HG03066 (cell line): ENCODE data around the gene ERMARD.

ENCODE experiments used
- ATAC-seq: cut with Tn5 transposase; IDR thresholded peaks from one replicate; pipeline ENCODE4 v1.9.1; 2021; ENCODE audit warnings: low read depth; ENCODE audit not compliant: unreplicated experiment

The ERMARD gene

DNA sequence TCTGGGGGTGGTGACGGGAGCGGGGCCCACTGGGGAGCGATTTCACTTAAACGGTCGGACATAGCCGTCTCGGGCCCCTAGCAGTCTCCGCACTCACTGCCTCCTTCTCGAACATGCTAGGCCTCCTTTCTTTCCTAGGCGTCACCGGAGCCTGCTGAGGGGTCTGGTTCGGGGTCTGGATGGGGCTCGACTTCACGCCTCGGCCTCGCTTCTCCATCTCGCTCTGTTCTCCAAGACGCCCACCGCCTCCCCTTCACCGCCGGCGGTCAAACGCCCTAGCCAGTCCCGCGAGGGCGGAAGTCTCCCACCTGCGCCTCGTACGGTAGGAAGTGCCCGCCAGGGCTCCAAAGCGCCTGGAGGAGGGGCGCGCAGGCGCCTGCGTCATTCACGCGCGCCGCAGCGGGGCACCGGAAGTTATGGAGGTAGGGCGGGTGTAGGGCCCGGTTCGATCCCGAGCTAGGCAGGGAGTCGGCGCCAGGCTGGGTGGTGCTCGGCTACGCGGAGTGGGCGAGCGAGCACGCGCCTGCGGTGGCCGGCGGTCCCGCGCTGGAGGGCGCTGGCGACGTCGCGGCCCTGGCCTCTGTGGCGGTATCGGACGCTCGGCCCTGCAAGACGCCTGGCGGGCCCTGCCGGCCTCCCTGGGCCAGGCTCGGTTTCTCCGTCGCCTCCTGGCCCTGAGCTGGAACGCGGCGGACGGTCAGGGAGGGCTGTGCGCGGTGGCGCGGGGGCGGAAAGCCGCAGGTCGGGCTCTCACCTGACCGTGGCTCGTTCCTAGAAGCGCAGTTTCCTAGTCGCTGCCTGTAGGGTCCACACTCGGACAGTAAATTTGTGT is at the start of gene ERMARD, which contains the start of gene DYNLT2:
Gene ERMARD, plus strand, starts transcription at position 381 of the 832 bp plus-strand sequence. Its CDS starts 36 bp downstream, at position 417.
Gene DYNLT2, minus strand, starts transcription at position 331 of the 832 bp plus-strand sequence. Its CDS starts 114 bp downstream, at position 217.
- peak; percentile 93 for ATAC-seq

DNA sequence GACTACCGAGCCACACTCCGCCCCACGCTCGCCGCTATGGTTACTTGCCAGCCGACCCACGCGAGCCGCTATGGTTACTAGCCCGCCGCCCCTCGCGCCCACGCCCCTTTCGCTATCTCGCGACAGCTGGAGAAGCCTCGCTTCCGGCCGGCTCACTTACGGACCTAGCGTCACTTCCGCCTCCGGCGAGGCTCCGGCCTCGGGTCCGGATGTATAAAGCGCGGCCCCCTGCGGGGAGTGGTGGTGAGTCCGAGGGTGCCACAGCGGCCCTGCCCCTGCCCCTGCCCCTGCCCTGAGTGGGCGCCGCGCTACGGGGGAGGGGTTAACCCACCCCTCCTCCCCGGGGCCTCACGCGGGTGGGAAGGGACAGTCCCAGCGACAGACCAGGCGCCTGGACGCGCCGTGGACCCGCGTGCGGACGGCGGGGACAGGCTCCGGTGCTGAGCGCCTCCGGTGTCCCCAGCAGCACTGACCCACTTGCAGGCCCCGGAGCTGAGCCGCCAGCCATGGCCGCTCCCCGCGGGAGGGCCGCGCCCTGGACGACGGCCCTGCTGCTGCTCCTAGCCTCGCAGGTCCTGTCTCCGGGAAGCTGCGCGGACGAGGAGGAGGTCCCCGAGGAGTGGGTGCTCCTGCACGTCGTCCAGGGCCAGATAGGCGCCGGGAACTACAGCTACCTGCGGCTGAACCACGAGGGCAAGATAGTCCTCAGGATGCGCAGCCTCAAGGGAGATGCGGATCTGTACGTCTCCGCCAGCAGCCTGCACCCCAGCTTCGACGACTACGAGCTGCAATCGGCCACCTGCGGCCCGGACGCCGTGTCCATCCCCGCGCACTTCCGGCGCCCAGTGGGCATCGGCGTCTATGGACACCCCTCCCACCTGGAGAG is 49.2 kb upstream of the ERMARD start, which contains the start of the genes C6orf120 and WDR27:
Gene C6orf120, plus strand, starts transcription at position 173 of the 886 bp plus-strand sequence. Its CDS starts 334 bp downstream, at position 507.
Gene WDR27, minus strand, starts transcription at position 76 of the 886 bp plus-strand sequence. CDS start 13,024 bp downstream, outside the sequence.
- ATAC-seq, result peak; percentile 92

DNA sequence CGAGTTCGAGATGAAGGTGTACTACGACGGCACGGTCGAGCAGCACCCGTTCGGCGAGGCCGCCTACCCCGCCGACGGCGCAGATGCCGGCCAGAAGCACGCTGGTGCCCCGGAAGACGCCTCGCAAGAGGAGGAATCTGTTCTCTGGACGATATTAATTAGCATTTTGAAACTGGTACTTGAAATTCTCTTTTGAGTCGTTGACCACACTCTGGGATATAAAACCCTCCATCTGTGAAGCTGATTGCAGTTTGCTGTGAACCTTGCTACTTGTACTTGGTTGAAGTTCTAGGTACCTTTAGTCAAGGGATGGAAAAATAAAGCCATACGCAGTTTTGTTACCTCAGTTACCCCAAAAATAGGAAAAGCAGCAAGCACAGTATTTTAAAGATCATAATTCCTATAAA is 48.6 kb upstream of the ERMARD start:
- peak; percentile 13 for ATAC-seq

DNA sequence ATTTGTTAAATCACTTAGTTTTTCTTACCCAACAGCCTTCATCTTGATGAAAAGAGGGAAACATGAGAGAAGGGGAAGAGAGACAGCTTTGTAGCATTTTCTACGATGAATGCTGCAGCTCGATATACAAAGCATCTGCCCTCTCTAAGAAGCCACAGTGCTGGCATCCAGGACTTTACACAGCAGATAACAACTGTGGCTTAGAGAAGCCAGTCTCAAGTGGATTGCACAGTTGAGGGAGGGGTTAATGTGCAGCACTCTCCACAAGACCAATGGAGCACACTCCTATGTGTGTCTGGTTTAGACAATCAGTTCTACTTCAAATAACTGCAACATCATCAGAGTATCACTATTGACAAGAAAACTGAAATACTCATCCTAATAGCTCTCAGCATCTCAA is 43.6 kb upstream of the ERMARD start:
- ATAC-seq, result no peak

DNA sequence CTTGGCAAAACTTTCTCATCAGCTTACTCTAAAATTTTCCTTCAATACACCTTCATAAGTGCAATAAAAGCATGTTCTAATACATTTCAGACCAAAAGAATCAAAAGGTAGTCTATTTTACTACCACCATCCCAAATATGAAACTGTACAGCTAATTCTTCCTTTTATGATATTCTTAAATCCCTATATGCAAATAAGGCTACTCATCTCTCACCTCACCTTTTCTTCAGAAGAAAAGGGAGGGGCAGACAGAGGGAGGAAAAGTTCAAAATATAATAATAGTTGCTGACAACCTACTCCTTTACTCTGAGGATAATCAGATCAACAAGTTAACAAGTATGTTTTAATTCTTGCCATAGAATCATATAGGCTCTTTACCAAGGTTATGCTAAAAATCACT is 42.1 kb upstream of the ERMARD start:
- no peak for ATAC-seq

DNA sequence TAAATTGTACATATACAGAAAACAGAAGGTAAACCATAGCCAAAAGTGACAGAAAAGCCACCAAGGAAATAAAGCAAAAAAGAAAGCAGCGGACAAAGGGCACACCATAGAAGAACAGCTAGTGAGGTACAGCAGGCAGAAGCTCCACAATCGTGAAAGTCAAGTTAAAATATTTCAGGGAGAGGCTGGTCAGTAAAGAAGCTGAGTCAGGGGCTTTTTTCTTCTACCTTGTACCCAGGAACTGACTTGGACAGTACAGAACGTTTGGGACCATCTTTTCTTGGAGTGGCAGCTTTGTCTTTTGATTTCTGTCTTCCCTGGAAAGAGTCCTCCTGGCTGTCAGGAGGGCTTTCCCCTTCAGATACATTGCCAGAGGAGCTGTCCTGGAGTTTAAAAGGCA is 41.4 kb upstream of the ERMARD start:
- no peak for ATAC-seq

DNA sequence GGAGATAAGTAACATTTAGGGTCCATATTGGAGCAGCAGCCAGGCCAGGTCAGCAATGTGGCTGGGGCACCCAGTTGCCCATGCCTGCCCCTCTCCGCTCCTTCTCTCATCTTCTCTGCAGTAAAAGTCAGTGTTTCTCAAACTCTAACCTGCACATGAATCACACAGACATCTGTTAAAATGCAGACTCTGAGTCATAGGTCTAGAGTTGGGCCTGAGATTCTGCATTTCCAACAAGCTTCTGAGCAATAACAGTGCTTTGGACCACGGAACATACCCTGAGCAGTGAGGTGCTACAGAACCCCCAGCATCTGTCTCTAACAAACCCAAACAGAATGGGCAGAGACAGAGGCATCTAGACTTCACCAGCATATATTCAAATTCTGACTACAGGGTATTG is 37.2 kb upstream of the ERMARD start:
- no peak for ATAC-seq

DNA sequence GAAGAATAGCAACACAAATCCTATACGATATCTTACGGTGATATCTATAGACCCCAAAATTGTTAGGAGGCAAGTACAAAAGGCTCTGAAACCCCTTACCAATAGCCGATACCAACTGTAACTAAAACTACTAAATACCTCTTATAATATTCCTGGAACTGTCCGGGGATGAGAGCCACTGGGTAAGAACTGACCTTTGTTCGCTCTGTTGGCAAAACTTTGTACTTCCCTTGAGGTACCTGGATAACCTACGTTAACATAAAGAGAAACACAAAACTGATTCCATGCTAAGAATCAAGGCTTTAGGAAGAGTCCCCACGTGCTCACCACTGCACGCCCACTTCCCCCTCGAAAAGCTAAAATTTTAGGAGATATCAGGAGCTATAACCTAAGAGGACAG is 36.8 kb upstream of the ERMARD start:
- ATAC-seq, result no peak

DNA sequence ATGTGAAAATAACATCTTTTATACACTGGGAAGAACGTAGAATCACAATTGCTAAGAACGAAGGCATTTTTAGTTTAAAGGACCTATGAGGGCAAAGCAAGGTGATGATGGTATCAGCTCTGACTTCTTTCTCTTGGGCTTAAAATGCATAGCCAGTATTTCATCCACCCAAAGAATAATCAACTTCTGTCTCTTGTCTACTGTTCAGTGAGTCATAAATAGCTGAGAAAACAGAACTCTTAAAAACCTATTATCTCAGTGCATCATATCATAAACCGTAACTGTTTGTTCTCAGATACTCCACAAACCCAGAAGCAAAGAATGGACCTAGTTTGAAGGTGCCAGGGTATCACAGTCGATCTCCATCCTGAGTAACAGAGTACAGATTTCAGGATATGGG is 32.3 kb upstream of the ERMARD start:
- no peak for ATAC-seq

DNA sequence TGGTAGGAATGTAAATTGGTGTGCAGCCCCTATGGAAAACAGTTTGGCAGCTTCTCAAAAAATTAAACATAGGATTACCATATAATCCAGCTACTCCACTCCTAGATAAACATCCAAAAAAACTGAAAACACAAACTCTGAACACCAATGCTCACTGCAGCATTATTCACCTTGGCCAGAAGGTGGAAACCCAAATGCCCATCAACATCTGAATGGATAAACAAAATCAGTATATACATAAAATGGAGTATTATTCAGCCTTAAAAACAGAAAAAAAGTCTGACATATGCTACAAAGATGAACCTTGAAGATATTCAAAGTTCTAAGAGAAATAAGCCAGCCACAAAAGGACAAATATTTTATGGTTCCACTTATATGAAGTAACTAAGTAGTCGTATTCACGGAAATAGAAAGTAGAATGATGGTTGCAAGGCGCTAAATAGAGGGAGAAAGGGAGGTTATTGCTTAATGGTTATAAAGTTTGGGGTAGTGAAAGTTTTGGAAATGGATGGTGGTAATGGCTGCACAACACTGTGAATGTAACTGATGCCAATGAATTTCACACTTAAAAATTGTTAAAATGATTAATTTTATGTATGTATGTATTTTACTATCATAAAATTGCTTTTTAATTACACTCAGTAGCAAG is 31.1 kb upstream of the ERMARD start:
- no peak for ATAC-seq

DNA sequence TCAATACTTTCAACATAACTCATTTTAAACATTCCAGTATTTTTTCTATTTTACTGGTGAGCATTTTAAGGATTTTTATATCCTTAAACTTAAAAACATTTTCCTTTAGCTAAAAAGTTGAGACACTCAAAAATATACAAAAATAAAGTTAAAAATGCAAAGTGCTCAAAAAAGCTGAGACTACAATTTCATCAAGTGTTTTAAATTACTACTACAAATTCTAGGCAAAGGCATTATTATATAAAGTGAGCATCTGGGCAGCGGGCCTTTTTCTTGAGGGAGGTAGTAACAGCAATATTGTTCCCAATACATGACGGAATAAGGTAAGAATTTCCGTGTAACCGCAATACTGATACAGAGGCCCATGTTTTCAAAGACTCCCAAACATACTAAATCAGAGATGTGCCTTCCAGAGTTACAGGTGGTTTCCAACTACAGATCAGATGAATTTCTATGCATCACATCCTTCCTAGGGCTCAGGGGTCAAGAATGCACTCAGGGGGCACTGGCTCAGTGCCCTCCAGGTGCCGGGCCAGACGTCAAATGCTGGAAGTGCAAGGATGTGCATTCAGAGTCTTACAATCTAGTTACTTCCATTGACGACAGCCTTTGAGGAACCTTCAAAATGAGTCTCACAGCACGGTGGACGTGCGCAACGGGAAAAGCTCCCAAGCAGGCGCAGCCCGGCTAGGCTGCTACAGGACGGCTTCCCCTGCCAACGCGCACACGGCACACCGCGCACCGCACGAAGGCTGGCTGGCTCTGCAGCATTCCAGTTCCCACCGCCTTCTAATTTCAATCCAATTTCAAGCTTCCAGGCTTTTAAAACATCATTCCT is 28.8 kb upstream of the ERMARD start:
- no peak for ATAC-seq

DNA sequence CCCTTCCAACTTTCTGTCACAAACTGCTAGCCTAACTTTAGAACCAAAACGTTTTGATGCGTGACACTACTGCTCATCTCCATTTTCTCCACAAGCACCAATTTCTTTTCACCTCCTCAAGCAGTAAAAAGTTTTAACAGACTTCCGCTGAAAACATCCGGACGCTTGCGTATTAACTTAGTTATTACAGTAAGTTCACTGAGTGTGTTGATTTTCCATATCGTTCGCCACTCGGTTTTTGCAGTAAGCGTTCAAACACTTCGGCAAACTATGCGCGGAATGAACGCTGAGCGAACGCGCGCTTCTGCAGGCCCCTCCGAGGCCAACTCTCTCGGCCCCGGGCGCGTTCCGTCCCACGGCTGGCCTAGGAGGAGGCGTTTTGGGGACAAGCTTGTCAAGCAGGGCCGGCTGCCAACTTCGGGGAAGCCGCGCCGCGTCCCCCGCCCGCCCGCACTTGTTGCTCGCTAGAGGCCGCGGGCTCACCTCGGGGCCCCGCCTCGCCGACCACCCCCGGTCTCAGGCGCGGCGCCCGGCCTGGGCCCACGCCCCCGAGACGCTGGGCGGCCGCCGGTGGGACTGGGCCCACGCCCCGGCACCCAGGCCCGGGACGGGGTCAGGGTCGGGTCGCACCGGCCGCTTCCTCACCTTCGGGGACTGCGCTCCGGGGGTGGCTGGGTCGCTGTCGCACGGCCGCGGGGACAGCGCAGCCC is 28.1 kb upstream of the ERMARD start:
- ATAC-seq, result peak; percentile 36

DNA sequence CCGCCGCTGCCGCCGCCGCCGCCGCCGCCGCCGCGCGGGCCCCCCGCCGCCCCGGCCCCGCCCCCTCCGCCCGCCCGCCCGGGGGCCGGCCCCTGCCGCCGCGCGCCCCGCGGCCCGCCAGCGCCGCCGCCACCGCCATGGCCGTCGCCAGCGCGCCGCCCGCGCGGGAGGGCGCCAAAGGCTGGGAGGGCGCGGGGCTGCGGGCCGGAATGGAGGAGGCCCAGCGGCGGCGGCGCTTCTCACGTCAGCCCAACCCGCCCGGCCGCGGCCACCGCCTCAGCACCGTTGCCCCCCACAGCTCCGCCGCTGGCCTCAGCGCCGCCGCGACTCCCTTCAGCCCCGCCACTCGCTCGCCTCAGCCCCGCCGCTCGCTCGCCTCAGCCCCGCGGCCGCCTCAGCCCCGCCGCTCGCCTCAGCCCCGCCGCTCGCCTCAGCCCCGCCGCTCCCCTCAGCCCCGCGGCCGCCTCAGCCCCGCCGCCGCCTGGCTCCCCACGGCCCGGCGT is 27.4 kb upstream of the ERMARD start:
- peak; percentile 32 for ATAC-seq

DNA sequence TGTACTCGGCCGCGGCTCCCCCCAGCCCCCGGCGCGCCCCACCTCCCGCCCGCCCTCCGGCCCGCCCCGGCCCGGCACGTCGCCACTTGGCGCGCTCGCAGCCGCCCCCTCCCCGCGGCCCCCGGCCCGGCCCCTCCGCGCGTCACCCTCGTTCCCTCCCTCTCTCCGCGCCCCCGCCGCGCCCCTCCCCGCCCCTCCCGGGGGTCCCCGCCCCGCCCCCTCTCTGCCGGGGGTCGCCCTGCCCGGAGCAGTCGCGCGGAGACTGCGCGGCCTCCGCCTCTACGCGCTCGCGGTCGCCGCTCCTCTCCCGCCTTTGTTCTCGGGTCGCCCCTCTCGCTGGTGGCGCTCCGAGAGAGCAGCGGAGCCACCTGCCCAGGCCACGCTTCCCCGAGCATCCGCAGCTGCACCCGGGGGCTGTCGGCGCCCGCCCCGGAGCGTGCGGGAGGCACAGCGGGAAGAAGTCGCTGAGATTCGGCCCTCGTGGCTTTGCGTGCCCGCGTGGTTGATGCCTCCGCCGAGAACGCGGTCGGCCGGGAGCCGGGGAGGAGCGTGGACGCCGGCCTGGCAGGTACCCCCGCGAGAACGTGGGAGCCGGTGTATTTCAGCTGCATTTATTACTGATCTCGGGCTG is 26.8 kb upstream of the ERMARD start, which contains the start of gene PHF10:
Gene PHF10, minus strand, starts transcription at position 7 of the 631 bp plus-strand sequence. CDS start 569 bp downstream, outside the sequence.
- peak; percentile 39 for ATAC-seq

DNA sequence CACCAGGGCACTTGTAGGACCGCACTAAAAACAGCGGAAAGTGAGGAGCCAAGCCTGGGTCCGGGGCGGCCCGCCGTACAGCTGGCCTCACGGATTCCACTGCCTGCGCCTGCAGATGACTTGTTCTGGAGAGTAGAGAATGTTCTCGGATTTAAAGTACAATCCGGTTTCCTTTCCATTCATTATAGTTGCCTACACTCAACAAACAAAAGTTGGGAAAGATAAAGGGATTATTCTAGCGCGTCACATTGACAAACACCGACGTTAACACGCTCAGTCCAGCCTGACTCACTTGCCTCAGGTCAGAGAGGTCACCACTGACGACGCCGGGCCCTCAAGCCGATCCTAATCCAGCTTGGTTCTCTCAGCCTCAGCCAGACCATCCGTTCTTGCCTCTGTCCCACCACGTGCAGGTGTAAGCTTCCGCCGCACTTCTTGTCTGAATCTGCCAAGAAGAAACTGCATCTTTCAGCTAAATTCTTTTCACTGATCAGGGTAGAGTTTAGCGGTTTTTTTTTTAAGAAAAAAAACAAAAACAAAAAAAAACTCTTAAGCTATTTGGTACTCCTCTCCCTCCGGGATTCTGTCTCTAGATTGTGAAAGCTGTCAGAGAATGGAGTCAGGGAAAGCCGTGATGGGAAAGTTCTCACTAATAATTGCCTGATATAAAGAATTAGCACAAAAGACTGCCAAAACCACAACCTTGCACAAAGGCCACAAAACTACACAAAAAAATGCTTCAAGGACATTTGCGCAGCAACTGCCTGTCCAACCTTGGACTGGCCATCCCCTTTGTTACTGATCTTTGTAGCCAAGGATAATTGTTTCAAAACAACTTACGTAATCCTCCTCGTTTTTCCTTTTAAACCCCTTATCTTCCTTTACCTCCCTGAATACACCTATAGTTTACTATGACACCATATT is 26.0 kb upstream of the ERMARD start:
- ATAC-seq, result peak; percentile 5

DNA sequence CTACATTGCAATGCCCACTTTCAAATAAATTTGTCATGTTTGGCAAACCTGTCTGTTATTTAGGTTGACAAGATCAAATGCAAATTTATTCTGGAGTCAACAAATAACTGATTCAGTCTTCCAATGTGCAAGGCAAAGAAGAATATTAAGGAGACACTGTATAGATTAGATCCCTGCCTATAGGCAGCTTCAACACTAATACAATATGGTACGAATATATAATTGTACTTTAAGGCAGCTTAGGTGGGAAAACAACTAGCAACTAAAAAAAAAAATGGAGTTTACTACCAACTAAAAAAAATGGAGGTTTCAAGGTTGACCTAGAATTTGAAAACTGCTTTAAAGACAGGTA is 25.4 kb upstream of the ERMARD start:
- ATAC-seq, result no peak

DNA sequence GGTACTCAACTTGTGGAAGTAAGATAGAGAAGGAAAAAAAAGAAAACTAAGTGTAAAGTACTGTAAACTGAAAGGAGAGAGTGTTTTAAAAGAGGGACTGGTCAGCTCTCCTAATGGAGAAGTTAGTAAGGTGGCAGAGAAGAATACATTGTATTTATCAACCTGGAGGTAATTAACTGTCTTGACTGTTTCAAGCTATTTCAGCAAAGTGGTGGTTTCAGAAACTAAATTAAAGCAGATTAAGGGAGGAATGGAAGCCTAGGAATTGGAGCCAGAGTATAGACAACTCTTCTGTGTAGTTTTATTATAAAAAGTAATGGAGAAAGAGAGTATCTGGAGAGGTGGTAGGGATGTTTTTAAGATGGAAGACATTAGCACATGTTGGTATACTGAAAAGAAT is 24.5 kb upstream of the ERMARD start:
- ATAC-seq, result no peak
